ENCODE data around the gene BRMS1.
"Not testable (repeated sequence)": the region's sequence is repeated elsewhere in the genome, so short reads cannot be mapped to it uniquely, and the experiment has no call there.

BRMS1 gene

DNA sequence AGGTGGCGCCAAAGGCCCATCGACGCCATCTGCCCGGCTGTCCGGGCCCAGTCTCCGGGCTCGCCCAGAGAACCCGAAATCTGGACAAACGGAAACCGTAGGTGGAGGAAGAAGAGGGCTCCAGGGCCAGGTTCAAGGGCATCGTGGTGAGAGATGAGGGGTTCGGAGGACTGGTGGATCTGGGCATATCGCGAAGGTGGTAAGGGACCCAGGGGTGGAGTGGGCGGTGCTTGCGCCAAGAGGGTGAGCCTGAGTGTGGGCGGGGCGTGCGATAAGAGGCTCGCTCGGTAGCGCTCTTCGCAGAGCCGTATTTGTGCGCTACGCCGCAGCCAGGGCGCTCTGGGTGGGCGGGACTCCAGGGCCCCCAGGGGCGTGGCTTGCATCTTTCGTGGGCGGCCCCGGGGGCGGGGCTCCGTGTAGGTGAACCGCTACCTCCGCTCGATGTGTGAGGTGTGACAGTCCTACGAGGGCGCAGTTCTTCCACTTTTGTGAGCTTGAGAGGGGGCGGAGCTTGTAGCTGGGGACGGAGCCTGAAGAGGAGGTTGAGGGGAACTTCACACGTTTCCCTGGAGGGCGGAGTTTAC, 32.8 kb downstream of the BRMS1 start:
- peak; percentile 79 to 97 for DNase-seq (ENCODE audit: low read depth in 1 of 2, low spot score in 1 of 2)

DNA sequence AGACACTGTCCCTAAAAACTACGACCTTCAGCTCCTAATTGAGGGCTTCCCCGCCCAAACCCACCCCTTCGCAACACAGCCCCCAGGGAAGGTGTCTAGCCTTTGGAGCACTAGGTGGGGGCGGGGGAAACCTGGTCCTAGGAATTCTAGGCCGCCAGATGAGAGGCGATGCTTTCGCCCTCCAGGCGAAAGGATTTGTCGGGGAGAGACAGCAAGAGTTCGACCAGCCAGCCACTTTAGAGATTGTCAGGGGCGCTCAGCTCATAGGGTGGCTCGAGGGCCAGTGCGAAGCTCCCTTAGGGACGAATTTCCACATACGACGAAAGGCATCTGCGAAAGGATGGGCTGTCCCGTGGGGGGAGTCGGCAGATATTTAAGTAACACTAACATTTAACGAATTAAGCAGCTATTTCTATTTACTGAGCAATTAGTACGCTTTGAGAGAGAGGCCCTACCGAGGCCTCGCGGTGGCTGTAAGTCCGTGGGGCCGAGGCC, 33.4 kb downstream of the BRMS1 start:
- no peak for DNase-seq (ENCODE audit: low read depth in 1 of 2, low spot score in 1 of 2)

- not testable (repeated sequence) for DNase-seq (ENCODE audit: low read depth in 1 of 2, low spot score in 1 of 2)
Observed at GRCh38 chr11:66310803-66311440, 34.0 kb downstream of the BRMS1 start.

- DNase-seq (ENCODE audit: low read depth in 1 of 2, low spot score in 1 of 2) = no peak
Observed at GRCh38 chr11:66310324-66310723, 34.6 kb downstream of the BRMS1 start.

GRCh38 chr11:66309475-66309874, 35.4 kb downstream of the BRMS1 start:
- no peak for DNase-seq (ENCODE audit: low read depth in 1 of 2, low spot score in 1 of 2)

DNA sequence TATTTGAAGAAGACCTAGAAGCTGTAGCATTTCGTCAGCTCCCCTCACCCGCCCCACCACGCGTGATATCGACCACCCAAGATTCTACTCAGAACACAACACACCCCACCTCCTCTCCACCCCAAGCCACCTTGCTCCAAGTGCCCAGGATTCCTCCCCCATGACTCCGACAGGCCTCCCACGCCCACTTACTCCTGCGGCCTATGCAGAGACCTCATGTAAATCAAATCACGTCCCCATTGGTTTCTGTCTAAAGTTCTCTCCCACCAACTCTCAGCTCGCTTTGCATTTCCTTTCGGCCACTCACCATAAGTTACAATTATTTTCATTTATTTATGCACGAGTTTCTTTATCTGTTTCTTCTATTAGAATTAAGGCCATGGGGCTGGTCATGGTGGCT, 42.2 kb downstream of the BRMS1 start:
- DNase-seq (ENCODE audit: low read depth in 1 of 2, low spot score in 1 of 2) = no peak

DNA sequence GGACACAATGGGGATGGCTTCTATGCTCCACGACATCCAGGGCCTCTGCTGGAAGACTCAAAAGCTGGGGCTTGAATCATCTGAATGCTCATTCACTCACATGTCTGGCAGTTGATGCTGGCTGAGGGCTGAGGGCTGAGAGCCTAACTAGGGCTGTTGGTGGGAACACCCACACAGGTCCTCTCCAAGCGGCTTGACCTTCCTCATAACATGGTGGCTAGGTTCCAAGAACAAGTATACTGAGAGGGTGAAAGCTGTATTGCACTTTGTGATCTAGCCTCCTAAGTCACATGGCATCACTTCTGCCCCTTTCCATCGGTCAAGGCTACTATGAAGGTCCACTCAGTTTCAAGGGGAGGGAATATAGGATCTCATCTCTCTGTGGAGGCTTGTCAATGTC, 45.7 kb downstream of the BRMS1 start:
- no peak for DNase-seq (ENCODE audit: low read depth in 1 of 2, low spot score in 1 of 2)

DNA sequence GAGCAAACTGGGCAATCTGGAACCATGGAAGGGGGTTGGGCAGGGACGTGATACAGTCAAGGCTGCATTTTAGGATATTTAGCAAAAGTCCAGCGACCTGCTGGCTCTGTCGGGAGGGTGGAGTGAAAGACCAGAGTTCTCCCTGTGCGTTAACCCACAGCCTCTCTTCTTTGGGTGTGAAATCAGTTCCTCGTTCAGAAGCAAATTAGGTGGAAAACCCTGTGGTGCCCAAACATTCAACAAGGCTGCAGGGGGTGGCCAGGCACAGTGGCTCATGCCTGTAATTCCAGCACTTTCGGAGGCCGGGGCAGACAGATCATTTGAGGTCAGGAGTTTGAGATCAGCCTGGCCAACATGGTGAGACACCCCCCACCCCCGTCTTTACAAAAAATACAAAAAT, 47.3 kb downstream of the BRMS1 start:
- no peak for DNase-seq (ENCODE audit: low read depth in 1 of 2, low spot score in 1 of 2)

- no peak for DNase-seq (ENCODE audit: low read depth in 1 of 2, low spot score in 1 of 2)
Observed at GRCh38 chr11:66294626-66295620, 50.0 kb downstream of the BRMS1 start.

DNA sequence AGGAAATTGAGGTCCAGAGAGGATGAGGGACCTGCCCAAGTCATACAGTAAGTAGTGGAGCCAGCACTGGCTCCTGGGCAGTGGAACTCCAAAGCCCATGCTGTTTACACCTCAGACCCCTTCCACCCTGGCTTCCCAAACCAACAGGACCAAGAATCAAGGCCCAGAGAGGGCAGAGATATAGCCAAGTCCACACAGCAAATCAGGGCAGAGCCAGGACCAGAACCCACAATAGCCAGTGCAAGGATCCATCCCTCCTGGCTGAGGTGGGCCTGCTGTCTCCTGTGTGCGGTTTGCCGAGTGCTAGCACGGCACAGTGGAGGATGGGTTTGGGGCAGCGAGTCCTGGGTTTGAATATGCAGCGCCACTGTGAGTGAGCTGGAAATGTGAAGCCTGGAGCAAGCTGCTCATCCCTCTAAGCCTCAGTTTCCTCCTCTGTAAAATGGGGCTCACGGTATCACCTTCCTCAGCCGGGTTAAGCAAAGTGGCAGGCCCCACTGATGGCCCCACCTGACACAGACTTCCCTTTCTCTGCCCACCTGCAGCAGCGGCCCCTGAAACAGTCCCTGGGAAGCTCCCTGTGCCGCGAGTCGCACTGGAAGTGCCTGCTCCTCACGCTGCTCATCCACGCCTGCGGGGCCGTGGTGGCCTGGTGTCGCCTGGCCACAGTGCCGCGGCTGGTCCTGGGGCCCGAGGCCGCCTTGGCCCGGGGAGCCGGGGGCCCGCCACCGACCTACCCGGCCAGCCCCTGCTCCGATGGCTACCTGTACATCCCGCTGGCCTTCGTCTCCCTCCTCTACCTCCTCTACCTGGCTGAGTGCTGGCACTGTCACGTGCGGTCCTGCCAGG, 50.9 kb downstream of the BRMS1 start:
- DNase-seq (ENCODE audit: low read depth in 1 of 2, low spot score in 1 of 2) = no peak

- no peak for DNase-seq (ENCODE audit: low read depth in 1 of 2, low spot score in 1 of 2)
Observed at GRCh38 chr11:66293352-66293751, 51.6 kb downstream of the BRMS1 start.

- no peak for DNase-seq (ENCODE audit: low read depth in 1 of 2, low spot score in 1 of 2)
Observed at GRCh38 chr11:66292543-66293332, 52.2 kb downstream of the BRMS1 start.

- no peak for DNase-seq (ENCODE audit: low read depth in 1 of 2, low spot score in 1 of 2)
Observed at GRCh38 chr11:66291706-66292542, 53.0 kb downstream of the BRMS1 start, which contains the start of gene TMEM151A. TMEM151A (plus strand) TSS chr11:66291894; CDS start chr11:66292014, 120 bp downstream.

GRCh38 chr11:66291303-66291705, 53.6 kb downstream of the BRMS1 start:
- DNase-seq (ENCODE audit: low read depth in 1 of 2, low spot score in 1 of 2) = no peak

- DNase-seq (ENCODE audit: low read depth in 1 of 2, low spot score in 1 of 2) = no peak
Observed at GRCh38 chr11:66290330-66290621, 54.6 kb downstream of the BRMS1 start.

DNA sequence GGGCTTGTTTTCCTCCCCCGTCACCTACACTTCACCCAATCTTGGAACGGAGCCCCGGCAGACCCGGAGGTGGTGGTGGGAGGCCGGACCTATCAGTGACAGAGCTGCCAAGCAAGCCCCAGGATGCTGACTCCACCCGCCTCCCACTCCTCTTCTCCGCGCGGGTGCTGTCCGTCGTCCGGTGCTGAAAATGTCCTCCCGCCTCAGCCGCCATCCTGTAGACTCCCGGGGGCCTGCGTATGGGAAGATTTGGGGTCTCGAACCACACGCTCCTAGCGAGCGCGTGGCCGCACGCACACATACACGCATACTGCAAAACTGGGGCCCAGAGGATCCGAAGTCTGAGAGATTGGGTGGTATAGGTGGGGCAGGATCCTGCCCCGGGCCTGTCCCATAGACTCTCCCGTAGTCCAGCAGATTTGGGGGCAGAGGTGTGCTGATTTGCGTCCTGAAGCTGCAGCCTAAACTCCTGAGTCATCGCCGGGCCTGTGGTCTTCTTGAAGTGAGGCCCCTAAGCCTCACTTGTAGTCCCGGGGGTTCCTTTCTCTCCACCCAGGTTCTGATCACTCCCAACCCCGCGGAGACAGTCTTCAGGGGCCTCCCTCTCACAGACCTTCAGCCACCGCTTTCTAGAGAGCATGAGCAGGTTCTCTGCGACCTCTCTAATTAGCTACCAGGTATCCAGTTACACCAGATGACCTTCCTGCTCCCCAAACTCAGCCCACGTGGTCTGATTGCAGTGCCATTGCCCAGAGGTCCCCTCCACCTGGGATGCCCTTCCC, 55.2 kb downstream of the BRMS1 start:
- DNase-seq (ENCODE audit: low read depth in 1 of 2, low spot score in 1 of 2) = peak; percentile 56 to 68

GRCh38 chr11:66288671-66289547, 56.0 kb downstream of the BRMS1 start, which contains the start of gene YIF1A:
YIF1A (minus strand) TSS chr11:66289143; CDS start chr11:66288985, 158 bp downstream.
- DNase-seq (ENCODE audit: low read depth in 1 of 2, low spot score in 1 of 2) = peak; percentile 93 to 98

Measured in activated T-helper 1 cell treated with anti-CD3 and anti-CD28 coated beads, Interleukin-2, amount 50 U/mL, for 16 hours (primary cell).